ENCODE data around the gene NTN1. TPM values are rescaled to one million over a fixed set of nuclear protein-coding genes. Genes with fewer than 3 reads are reported as not detected.
A peak's percentile ranks its signal among the peaks of the same experiment; 100 is the strongest.

Gene NTN1
- total RNA-seq, 1 donor, result 0.36 TPM

DNA sequence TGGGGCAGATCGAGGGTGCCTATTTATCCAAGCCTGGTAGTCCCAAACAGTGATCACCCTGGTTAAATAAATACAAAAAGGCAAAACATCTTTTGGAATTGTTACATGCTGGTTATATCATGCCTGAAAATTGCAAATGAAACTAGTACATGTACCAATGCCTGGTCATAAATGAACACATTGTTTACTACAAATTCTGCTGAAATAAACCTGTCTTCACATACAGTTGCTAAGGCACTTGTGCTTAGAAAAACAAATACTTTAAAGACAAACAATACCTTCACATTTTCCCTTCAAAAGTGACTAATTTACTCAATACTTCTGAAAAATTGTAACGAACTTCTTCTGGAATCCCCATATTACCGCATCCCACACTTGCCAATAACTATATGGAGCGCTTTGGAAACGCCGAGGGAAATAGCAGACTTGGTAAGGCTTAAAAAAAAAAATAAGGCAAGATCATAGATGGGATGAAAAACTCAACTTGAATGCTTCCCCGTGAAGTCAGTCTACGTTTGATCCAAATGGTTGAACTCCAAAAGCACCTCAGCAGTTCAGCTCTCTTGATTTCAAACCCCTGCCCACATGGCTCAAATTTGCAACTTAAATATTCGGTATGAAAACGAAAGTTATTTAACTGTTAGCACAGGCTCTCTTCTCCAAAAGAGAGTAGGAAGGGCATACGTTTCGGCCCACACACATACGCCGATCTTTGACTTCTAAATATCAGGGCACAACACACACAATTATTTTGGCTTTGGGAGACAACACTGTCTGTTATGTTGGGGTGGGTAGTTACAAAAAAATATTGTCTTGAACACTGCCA lies 264.5 kb downstream of the NTN1 start:
- Histone ChIP-seq H3K27ac (ENCODE audit: low read depth, low read length) (no peak overlapping the region), H3K79me2 (ENCODE audit: insufficient read depth, low read length) (no peaks in the 10 kb centered on the region), H3K4me2 (ENCODE audit: insufficient read depth, low read length) (no peak overlapping the region), H4K20me1 (ENCODE audit: insufficient read depth, low read length) (no peaks in the 10 kb centered on the region), H3K4me3 (ENCODE audit: insufficient read depth, low read length) (no peak overlapping the region), H3K36me3 (ENCODE audit: insufficient read depth, low read length) (no peaks in the 10 kb centered on the region), H2AFZ (ENCODE audit: low read length) (no peak overlapping the region), H3K9me3 (ENCODE audit: low read depth, low read length) (no peaks in the 10 kb centered on the region), H3K27me3 (ENCODE audit: insufficient read depth, low read length) (no peaks in the 10 kb centered on the region), H3K4me1 (ENCODE audit: insufficient read depth, low read length) (peaks cover 6% of the 10 kb centered on the region)
- TF ChIP-seq, protein P1, sequence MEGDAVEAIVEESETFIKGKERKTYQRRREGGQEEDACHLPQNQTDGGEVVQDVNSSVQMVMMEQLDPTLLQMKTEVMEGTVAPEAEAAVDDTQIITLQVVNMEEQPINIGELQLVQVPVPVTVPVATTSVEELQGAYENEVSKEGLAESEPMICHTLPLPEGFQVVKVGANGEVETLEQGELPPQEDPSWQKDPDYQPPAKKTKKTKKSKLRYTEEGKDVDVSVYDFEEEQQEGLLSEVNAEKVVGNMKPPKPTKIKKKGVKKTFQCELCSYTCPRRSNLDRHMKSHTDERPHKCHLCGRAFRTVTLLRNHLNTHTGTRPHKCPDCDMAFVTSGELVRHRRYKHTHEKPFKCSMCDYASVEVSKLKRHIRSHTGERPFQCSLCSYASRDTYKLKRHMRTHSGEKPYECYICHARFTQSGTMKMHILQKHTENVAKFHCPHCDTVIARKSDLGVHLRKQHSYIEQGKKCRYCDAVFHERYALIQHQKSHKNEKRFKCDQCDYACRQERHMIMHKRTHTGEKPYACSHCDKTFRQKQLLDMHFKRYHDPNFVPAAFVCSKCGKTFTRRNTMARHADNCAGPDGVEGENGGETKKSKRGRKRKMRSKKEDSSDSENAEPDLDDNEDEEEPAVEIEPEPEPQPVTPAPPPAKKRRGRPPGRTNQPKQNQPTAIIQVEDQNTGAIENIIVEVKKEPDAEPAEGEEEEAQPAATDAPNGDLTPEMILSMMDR (IDR thresholded peaks at IDR 0.05; ENCODE audit: extremely low read depth, low read depth, low read length), result no peak
- DNase-seq (ENCODE audit: insufficient read length, low spot score, missing footprints), result no peak

DNA sequence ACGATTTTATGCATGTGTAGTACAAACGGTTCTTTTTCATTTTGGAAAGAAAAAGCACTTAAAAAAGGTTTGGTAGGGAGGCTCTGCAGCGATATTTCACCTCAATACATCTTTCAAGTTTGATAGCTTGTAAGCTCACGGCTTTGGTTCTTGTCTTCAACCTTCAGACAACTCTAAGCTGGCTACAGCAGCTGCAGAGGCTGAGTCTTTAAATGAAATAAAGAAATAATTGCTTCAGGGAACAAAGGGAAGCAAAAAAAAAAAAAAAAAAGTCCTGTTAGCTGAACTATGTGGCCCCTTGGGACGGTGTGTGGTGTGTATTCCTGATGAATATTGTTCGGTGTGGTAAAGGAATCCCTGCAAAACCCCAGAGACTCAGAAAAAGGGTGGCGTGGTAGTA lies 265.1 kb downstream of the NTN1 start:
- no peaks in the 10 kb centered on the region for H3K79me2 ChIP-seq (ENCODE audit: insufficient read depth, low read length)
- no peak overlapping the region for H3K27ac ChIP-seq (ENCODE audit: low read depth, low read length)
- no peak overlapping the region for H3K4me3 ChIP-seq (ENCODE audit: insufficient read depth, low read length)
- DNase-seq (ENCODE audit: insufficient read length, low spot score, missing footprints), result no peak
- H2AFZ ChIP-seq (ENCODE audit: low read length), result no peak overlapping the region
- TF ChIP-seq, protein P1 (IDR thresholded peaks at IDR 0.05; ENCODE audit: extremely low read depth, low read depth, low read length), result no peak
- H3K4me1 ChIP-seq (ENCODE audit: insufficient read depth, low read length), result peaks cover 6% of the 10 kb centered on the region
- H3K27me3 ChIP-seq (ENCODE audit: insufficient read depth, low read length), result no peaks in the 10 kb centered on the region
- no peaks in the 10 kb centered on the region for H3K36me3 ChIP-seq (ENCODE audit: insufficient read depth, low read length)
- H3K9me3 ChIP-seq (ENCODE audit: low read depth, low read length), result no peaks in the 10 kb centered on the region
- no peak overlapping the region for H3K4me2 ChIP-seq (ENCODE audit: insufficient read depth, low read length)
- H4K20me1 ChIP-seq (ENCODE audit: insufficient read depth, low read length), result no peaks in the 10 kb centered on the region

DNA sequence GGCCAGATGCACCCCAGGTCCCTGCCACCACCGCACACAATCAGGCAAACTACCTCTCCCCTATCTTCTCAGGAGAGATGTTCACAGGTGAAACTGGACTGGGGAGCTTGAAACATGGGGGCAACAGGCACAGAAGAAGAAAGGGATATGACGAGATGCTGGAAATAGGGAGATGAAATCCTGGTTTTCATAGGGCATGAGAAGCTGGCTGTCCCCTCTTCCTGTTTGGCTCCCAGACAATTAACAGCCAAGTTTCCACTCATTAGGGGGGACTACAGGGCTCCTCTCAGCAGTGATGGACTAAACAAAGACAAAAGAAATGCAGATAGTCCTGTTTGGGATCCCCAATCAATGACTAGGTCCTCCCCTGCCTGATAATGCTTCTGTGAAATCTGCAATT lies 266.0 kb downstream of the NTN1 start:
- no peak for DNase-seq (ENCODE audit: insufficient read length, low spot score, missing footprints)
- H3K36me3 ChIP-seq (ENCODE audit: insufficient read depth, low read length), result no peaks in the 10 kb centered on the region
- no peak overlapping the region for H2AFZ ChIP-seq (ENCODE audit: low read length)
- no peak overlapping the region for H3K4me2 ChIP-seq (ENCODE audit: insufficient read depth, low read length)
- no peaks in the 10 kb centered on the region for H4K20me1 ChIP-seq (ENCODE audit: insufficient read depth, low read length)
- H3K27ac ChIP-seq (ENCODE audit: low read depth, low read length), result no peak overlapping the region
- peaks cover 6% of the 10 kb centered on the region for H3K4me1 ChIP-seq (ENCODE audit: insufficient read depth, low read length)
- no peaks in the 10 kb centered on the region for H3K79me2 ChIP-seq (ENCODE audit: insufficient read depth, low read length)
- H3K4me3 ChIP-seq (ENCODE audit: insufficient read depth, low read length), result no peak overlapping the region
- TF ChIP-seq, protein P1 (IDR thresholded peaks at IDR 0.05; ENCODE audit: extremely low read depth, low read depth, low read length), result no peak
- no peaks in the 10 kb centered on the region for H3K9me3 ChIP-seq (ENCODE audit: low read depth, low read length)
- no peaks in the 10 kb centered on the region for H3K27me3 ChIP-seq (ENCODE audit: insufficient read depth, low read length)

DNA sequence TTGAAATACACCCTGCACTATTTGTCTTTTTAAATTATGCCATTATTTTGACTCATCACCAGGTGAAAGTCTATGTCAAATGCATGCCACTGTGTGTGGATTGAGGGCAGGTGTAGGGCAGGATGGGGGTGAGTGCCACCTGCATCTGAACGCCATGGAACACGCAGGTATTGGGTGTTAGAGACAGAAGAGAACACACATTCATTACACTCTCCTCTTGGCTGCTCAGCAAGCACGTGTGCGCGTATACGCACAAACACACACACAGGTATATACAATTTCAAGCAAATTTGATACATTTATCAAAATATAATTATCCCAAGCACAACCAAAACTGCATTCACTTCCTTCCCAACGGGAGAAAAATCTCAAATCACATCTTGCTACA lies 268.9 kb downstream of the NTN1 start:
- DNase-seq (ENCODE audit: insufficient read length, low spot score, missing footprints), result no peak
- H3K27ac ChIP-seq (ENCODE audit: low read depth, low read length), result no peak overlapping the region
- H3K27me3 ChIP-seq (ENCODE audit: insufficient read depth, low read length), result no peaks in the 10 kb centered on the region
- peaks cover 6% of the 10 kb centered on the region for H3K4me1 ChIP-seq (ENCODE audit: insufficient read depth, low read length)
- no peaks in the 10 kb centered on the region for H3K36me3 ChIP-seq (ENCODE audit: insufficient read depth, low read length)
- H3K9me3 ChIP-seq (ENCODE audit: low read depth, low read length), result no peaks in the 10 kb centered on the region
- peak overlapping the region; percentile 50 for H3K4me2 ChIP-seq (ENCODE audit: insufficient read depth, low read length)
- no peaks in the 10 kb centered on the region for H4K20me1 ChIP-seq (ENCODE audit: insufficient read depth, low read length)
- TF ChIP-seq, protein P1 (IDR thresholded peaks at IDR 0.05; ENCODE audit: extremely low read depth, low read depth, low read length), result no peak
- H2AFZ ChIP-seq (ENCODE audit: low read length), result no peak overlapping the region
- H3K4me3 ChIP-seq (ENCODE audit: insufficient read depth, low read length), result no peak overlapping the region
- H3K79me2 ChIP-seq (ENCODE audit: insufficient read depth, low read length), result no peaks in the 10 kb centered on the region
